Tibial nerve (tissue), 4 donors: Measurements from ENCODE around the gene USP37.

Experiments
- EP300 ChIP-seq, 2 donors: sonication (generic); formaldehyde crosslinking; IDR thresholded peaks; one replicate each; pipeline ENCODE4 v1.6.1; 2017; ENCODE audit warnings: antibody characterized with exemption in 2 of 2, mild to moderate bottlenecking in 1 of 2
- POLR2A ChIP-seq, 2 donors: fragments of 450-650 bp; IDR thresholded peaks; one replicate each; pipeline ENCODE4 v1.6.1; 2017; ENCODE audit warnings: antibody characterized with exemption in 2 of 2, mild to moderate bottlenecking in 2 of 2, moderate library complexity in 2 of 2
- TF ChIP-seq, protein P1 (sequence below), 5 experiments: fragments of 200-600 bp in 3 of 5; fragments of 450-650 bp in 2 of 5; sonication (generic) in 3 of 5; IDR thresholded peaks; one replicate each; pipeline ENCODE4 v1.5.1; 2016 to 2019; ENCODE audit warnings: antibody characterized with exemption in 5 of 5, mild to moderate bottlenecking in 3 of 5, moderate library complexity in 2 of 5

DNA sequence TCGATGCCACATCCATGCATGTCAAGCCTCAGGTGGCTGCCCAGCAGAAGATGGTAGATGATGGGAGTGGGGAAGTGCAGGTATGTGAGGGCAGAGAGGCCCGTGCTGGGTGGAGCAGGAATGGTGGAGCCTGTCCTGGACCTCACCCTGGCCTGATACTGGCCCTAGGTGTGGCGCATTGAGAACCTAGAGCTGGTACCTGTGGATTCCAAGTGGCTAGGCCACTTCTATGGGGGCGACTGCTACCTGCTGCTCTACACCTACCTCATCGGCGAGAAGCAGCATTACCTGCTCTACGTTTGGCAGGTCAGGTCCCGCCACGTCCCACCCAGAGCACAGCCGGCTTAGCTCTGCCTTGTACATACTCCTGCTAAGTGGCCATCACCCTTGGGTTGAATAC, 136.3 kb downstream of the USP37 start:
- TF ChIP-seq, protein P1, sequence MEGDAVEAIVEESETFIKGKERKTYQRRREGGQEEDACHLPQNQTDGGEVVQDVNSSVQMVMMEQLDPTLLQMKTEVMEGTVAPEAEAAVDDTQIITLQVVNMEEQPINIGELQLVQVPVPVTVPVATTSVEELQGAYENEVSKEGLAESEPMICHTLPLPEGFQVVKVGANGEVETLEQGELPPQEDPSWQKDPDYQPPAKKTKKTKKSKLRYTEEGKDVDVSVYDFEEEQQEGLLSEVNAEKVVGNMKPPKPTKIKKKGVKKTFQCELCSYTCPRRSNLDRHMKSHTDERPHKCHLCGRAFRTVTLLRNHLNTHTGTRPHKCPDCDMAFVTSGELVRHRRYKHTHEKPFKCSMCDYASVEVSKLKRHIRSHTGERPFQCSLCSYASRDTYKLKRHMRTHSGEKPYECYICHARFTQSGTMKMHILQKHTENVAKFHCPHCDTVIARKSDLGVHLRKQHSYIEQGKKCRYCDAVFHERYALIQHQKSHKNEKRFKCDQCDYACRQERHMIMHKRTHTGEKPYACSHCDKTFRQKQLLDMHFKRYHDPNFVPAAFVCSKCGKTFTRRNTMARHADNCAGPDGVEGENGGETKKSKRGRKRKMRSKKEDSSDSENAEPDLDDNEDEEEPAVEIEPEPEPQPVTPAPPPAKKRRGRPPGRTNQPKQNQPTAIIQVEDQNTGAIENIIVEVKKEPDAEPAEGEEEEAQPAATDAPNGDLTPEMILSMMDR (IDR thresholded peaks at IDR 0.05): no peak
- TF ChIP-seq POLR2A (IDR thresholded peaks at IDR 0.05) (no peak), EP300 (IDR thresholded peaks at IDR 0.05) (no peak)
